ENCODE measurements around the gene HECW1.
"Not testable (repeated sequence)": the region's sequence is repeated elsewhere in the genome, so short reads cannot be mapped to it uniquely, and the experiment has no call there.

The HECW1 gene

DNA sequence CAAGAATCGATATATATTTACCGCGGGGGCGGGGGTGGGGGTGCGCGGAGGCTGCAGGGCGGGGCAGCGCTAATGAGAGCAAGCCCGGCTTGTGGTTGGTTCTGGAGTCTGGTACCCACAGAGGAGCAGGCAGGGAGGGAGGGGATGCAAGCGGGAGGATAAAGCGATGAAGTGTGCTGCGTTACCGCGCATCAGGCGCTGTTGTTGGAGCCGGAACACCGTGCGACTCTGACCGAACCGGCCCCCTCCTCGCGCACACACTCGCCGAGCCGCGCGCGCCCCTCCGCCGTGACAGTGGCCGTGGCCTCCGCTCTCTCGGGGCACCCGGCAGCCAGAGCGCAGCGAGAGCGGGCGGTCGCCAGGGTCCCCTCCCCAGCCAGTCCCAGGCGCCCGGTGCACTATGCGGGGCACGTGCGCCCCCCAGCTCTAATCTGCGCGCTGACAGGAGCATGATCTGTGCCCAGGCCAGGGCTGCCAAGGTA, at the start of gene HECW1:
TSS of gene HECW1 (plus strand) at position 189 of the 482 bp plus-strand sequence. CDS start 131,259 bp downstream, outside the sequence.
- no peak for DNase-seq

DNA sequence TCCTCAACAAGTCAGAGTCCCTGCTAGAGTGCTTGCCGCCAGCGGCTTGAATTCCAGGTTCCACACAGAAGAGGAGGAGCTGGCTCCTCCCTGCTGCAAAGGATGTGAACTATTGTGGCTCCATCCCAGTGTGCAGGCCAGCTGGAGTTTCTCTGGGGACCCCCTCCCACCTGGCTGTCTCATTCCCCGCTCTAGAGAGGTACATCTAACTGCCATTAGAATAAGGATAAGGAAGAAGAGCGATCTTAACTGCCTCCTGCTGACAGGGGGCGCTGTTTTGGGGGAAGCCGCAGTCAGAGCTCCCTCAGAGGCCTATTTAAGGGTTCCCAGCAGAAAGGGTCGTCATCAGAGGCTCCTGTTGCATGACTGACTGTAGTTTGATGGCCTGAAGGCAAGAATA, 40.8 kb upstream of the HECW1 start:
- peak; percentile 5 for DNase-seq

DNA sequence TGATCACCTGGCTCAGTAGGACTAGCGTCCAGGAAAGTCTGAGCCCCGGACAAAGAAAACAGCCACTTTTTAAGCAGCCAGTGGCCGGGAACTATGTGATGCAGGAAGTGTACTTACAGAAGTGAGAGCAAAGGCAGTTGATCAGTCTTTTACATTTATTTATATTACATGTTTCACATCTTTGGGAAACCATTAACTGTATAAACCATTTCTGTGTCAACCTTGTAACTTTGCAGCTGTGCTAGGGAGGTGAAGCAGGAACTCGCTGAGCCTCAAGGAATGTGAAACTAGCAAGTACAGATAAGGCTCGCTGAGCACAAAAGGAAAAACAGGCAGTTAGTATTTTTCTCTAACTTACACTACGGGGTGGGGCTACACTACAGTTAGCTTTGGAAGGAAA, 39.9 kb upstream of the HECW1 start:
- DNase-seq: no peak

DNA sequence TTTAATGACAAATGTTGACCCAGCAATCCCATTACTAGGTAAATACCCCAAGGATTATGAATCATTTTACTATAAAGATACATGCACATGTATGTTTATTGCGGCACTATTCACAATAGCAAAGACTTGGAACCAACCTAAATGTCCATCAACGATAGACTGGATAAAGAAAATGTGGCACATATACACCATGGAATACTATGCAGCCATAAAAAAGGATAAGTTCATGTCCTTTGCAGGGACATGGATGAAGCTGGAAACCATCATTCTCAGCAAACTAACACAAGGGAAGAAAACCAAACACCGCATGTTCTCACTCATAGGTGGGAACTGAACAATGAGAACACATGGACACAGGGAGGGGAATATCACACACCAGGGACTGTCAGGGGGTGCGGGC, 38.6 kb upstream of the HECW1 start:
- DNase-seq: not testable (repeated sequence)

DNA sequence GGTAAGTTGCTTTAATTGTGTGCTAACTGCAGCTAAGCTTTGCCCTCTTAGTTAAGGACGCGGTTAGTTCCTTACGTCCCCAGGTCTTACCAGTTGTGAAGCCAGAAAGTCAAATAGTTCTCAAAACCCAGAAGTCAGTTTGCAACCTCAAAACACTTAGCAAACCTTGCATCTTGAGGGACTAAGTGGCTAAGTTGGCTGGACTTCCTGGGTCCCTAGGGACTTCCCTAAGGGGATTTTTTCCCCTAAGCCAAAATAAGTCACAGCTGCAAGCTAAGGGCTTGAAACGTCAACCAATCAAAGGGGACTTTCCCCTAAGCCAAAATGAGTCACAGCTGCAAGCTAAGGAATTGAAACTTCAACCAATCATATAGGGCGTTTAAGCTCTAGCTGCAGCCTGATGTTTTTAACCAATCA, 36.2 kb upstream of the HECW1 start:
- no peak for DNase-seq

DNA sequence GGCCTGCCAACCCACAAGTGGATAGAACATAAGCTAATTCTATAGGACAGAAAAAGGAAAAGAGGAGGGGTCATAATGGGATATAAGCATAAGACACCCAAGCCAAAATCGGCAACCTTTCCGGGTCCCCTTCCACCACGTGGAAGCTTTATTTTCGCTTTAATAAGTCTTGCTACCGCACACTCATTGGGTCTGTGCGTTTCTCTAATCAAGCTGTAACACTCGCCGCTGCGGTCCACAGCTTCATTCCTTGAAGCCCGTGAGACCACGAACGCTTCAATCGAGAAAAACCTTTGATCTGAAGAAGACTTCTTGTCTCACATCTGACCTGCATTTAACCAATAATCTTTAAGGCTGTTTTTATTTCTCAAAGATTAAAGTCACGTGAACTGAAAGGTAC, 35.8 kb upstream of the HECW1 start:
- no peak for DNase-seq

DNA sequence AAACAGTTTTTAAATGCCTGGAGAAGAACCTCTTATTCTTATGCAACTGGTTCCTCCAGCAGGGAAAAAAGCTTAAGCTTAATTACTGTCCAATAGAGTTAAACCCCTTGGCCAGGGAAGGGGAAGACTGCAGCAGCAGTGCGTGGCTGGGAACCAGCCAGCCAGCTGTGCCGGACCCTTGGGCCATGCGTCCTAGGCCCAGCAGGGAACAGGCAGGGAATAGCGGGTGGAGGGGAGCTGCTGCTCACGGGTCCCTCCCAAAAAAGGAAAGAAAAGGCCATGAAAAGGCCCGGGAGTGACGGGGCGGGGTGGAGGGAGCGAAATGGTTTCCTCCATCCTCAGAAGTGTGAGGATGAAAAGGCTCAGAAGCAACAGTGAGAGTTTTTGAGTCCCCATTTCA, 35.2 kb upstream of the HECW1 start:
- no peak for DNase-seq

DNA sequence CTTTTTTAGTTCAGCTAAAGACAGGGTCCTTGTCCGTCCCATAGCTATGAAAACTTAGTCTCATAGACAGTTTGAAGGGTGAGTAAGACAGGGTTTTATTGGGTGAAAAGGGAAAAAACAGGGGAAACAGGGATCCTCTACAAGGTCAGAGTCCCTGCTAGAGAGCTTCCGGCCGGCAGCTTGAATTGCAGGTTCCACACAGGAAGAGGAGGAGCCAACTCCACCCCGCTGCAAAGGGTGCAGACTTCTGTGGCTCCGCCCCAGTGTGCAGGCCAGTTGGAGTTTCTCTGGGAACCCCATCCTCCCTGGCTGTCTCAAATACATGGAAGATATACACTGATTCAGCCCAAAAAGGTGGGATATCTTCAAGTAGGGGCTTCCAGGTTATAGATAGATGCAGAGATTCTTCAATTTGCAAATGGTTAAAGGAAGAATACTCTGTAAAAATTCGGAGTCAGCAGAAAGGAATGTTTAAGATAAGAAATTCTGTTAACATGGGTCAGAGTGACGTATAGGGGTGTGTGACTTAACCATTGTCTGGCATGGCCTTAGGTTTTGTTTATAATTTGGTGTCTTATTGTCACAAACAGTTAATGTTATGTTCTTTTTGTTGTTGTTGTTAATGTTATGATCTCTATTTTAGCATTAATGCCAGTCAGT, 34.6 kb upstream of the HECW1 start:
- DNase-seq: no peak

DNA sequence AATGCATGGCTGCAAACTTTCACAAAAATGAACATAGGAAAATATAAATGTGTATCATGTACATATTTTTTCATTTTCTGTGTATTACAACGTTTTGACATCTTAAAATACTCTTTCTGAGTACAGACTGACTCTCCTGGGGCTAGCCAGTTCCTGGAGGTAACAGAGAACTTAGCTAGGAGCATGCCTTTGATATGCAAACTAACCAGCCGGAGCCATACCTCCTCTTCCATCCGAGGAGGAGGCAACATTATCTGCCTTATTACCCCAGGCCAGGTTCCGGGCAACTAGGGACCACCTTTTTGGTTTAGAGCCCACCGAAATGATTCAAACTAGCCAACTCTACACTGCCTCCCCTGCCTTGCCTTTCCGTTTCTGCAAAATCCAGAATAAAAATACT, 33.7 kb upstream of the HECW1 start:
- no peak for DNase-seq

DNA sequence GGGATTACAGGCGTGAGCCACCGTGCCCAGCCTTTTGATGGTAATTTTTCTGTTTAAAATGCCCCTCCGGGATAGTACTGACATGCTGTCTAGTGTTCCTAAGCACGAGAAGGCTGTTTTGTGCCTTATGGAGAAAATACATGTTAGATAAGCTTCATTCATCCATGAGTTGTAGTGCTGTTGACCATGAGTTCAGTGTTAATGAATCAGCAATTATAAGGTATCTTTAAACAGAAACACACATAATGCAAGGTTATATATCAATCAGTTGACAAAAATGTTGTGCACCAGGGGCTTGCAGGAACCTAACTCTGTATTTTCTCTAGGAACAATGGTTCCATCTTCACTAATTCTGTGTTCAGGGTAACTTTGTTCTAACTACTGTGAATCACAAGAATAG, 30.8 kb upstream of the HECW1 start:
- no peak for DNase-seq

DNA sequence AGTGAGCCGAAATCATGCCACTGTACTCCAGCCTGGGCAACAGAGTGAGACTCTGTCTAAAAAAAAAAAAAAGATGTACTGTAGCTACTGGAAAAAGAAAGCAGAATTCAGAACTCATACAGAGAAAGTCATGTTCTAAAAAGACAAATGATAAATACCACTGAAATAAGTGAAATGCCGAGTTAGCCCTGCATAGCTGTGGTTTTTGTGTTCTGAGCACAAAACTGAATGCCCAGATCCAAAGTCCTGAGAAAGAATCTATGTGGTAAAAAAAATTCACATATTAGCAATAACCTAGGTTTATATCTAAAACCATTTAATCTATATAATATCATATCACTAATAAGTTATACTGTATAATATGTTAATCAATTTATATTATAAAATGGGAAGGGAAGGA, 29.3 kb upstream of the HECW1 start:
- DNase-seq: no peak

DNA sequence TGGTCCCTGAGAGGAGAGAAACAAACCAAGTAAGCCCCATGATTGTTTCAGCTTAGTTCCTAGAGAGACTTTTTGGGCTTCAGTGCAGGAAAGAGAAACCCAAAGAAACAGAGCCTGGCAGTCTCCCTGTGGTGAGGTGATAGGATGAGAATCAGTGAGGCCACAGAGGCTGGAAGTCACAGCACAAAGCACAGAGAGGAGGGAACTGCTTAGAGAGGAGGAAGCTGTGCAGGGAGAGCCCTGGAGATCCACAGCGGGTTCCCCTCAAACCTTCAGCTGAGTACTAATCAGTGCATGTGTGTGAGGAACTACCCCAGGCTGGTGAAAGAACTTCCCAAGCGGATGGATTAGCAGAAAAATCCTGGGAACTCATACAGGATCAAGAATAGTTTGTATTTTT, 27.4 kb upstream of the HECW1 start:
- no peak for DNase-seq

DNA sequence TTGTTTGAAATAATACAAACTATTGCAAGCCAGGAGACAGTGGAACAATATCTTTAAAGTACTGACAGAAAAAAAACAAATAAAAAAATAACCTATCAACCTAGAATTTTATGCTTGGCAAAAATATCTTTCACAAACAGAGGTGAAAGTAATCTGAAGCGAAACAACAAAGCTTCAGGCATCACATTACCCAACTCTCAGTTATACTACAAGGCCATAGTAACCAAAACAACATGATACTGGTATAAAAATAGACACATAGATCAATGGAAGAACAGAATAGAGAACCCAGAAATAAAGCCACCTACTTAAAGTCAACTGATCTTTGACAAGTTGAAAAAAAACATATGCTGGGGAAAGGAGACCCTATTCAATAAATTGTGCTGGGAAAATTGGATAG, 26.5 kb upstream of the HECW1 start:
- DNase-seq: no peak

DNA sequence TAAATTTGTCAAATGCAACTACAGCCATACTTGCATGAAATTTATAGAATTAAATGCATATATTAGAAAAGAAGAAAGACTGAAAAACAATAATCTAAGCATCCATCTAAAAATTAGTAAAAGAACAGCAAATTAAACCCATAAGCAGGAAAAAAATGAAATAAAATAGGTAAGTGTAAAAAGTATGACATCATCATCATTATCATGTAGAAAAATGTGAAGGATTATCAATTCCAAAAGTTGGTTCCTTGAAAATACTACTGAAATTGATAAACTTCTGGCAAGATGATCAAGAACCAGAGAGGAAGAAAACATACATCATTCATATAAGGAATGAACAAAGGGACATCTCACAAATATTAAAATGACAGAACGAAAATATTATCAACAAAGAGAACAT, 19.6 kb upstream of the HECW1 start:
- no peak for DNase-seq

DNA sequence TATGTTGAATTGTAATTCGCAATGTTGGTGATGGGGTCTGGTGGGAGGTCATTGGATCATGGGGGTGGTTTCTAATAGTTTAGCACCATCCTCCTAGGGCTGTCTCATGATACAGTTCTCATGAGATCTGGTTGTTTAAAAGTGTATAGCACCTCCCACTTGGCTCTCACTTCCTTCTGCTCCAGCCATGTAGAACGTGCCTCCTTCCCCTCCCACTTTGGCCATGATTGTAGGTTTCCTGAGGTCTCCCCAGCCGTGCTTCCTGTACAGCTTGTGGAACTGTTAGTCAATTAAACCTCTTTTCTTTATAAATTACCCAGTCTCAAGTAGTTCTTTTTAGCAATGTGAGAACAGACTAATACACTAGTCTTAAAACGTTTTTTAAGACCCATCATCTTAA, 15.6 kb upstream of the HECW1 start:
- no peak for DNase-seq

DNA sequence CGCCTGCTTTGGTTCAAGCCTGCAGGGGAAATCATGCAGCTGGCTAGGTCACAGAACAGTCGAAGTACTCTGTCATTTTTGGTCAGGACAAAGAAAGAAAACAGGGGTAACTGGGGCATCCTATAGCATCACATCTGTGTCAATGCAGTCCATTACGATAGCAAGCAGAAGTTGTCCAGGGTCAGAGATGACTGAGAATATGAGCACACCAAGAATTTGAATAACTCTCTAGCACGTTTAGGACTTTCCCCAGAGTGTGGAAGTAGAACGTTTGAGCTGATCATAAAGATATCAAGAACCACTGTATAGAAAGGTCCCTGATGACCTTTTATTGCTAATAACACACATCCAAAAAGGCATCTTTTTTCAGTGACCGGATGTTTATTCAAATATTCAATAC, 12.7 kb upstream of the HECW1 start:
- DNase-seq: no peak

DNA sequence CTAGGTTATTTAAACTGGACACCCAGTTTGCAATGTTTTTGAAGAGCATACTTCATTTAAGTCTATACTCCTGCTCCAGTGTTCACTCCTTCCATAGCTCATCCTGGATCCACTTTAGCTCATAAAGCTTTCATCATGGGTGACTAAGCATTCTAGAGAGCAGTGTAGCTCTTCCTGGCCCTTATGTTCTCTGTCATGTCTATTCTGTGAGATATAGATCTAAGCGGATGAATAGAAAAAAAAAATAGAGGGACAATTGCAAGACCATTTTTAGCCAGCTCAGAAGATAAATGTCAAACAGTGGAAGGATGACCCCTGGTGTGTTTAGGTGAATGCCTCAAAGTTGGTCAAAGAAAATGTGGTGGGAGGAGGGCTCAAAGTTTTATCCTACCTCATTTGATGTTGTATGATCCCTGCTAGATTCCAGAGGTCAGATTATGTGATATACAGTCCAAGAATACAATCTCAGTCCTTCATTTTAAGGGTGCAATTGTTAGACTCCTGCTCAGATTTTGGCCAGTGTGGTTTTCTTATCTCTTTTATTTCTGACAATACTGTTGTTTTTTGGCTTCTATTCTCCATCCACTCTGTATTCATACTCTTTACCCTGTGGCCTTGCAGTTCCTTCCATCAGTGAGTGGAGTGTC, 7.5 kb upstream of the HECW1 start:
- DNase-seq: no peak

DNA sequence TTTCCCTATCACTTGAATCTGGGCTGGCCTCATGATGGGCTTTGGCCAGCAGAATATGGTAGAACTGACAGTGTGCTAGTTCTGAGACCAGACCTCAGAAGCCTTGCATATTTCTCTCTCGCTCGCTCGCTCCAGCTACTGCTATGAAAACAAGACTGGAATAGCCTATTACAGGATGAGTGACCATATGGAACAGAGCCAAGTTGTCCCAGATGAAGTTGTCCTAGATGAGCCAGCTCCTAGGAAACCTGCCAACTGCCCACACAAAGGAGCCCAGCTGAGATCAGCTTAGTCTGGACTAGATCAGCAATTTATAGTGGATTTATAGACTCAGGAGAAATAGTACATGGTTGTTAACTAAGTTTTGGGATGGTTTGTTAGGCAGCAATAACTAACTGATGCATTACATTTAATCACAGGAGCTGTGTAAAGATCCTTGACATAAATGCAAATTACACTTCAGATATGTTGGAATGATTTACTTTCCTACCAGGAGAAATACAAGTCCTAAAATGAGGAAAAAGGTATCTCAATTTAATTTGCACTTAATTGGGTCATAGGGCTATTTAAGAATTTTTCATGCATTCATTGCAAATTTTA, 6.8 kb upstream of the HECW1 start:
- no peak for DNase-seq

DNA sequence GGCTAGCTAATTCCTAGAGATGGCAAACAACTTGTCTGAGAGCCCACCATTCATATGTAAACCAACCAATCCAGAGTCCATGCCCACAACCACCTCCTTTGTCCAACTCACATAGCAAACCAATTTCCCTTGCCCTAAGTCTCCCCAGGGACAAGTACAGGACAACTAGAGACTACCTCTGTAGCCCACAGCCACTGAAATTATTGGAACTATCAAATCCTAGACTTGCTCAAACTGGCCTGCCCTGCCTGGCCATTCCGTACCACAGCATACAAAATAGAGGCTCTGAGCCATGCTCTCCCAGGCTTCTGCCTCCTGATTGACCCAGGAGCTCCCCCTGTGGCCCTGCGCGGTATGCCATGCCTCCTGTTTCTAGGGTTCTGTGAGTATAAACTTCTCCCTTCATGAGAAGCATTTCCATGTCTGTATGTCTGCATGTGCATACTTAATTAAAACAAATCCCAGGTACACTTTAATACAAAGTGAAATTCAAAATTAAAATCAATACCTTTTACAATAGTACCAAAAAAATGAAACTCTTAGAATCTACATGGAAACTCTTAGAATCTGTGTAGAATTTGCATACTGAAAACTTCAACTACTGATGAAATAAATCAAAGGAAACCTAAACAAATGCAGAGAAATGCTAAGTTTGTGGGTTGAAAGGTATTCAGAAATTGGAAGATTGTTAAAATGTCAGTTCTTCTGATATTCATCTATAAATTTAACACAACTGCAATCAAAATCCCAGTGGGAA, 4.0 kb upstream of the HECW1 start:
- DNase-seq: peak; percentile 2

DNA sequence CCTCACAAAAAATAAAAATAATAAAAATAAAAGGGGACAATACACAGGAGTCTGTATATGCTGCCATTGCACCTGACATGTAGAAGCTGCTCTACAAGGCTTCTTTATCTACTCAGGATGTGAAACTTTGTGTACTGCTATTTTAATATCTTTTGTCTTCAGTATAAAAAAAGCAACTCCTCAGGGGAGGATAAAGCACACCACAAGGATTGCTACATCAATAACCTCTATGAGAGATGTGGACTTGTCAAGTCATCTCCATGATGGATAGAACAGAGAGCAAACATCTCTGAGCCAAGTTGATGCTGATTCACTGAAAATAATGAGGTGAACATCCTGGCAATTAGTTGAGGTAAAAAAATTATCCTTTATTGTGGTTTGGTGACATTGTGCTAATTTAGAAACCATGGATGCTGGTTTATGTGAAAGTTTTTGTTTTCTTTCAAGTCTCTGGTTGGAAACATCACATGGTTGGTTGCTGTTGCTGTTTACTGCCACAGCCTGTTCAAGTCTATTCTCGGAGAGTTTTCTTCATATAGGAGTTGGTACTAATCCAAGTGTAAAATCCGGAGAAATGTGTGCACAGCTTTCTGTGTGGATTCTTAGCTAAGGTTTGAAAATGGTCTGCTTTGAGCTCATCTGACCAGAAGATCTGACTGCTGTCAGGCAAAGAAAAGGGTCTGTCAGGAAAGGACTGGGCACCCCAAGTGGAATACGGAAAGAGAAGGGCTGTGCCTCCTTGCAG, 1.5 kb upstream of the HECW1 start:
- no peak for DNase-seq

DNA sequence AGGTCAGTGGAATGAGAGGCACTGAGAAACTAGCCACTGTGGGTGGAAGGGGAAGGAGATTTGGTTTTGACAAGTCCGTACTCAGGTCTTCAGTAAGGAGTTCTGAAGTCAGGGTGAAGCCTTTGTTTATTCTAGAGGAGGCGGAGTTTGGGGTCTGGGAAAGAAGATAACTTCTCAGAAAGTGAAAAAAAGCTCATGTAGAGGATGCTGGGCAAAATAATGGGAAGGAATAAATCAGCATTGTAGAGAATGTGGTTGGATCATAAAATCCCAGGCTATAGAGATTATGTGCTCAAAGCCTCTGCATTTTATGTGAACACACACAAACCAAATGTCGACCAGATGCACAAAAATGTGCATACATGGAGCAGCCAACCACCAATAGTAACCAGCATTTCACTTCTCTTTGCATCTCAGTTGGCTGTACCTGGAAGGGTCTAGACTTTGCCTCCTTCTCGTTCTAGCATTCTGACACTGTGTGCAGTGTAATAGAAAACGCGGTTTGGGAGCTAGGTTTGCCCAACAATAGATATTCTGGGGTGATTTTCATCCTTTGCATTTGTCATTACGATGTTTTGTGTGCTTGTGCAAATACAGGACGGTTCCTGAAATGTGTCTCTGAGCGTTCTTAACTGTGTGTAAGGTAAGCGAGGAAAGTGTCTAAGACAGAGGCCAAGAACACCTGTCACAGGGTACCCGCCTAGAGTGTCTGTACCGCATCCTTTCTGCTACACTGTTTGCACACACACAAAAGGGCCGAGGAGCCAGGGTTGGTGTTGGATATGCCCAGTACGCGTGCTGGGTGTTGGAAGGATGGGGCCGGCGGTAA, 603 bp upstream of the HECW1 start:
- no peak for DNase-seq

Data from CD4-positive, alpha-beta T cell treated with Interleukin-6 for 4 hours (primary cell).